Neural cell (in vitro differentiated cells): ENCODE measurements around the gene KCNH6. TPM values are rescaled to one million over a fixed set of nuclear protein-coding genes. Genes with fewer than 3 reads are reported as not detected.

Source experiments
- H2AFZ ChIP-seq: fragments of 200-600, 300-800 bp; sonication (generic), shearing (Covaris generic); 2 replicates; pipeline ENCODE4 v1.6.0; 2014; ENCODE audit warnings: low read depth, mild to moderate bottlenecking, antibody characterized with exemption, low read length, moderate library complexity
- H3F3A ChIP-seq: fragments of 200-600 bp; shearing (Covaris generic); 2 replicates; pipeline ENCODE4 v1.6.1; 2016; ENCODE audit warnings: mild to moderate bottlenecking, moderate library complexity, mixed read lengths, antibody characterized with exemption, low read length; ENCODE audit not compliant: insufficient read depth, poor library complexity, severe bottlenecking
- H3K27ac ChIP-seq: fragments of 200-600, 300-800 bp; sonication (generic), shearing (Covaris generic); 2 replicates; pipeline ENCODE4 v1.5.1; 2014; ENCODE audit warnings: mild to moderate bottlenecking, low read length, moderate library complexity
- H3K27me3 ChIP-seq: fragments of 300-800, 200-600 bp; sonication (generic), shearing (Covaris generic); 2 replicates; pipeline ENCODE4 v1.6.0; 2014; ENCODE audit warnings: mild to moderate bottlenecking, low read depth, low read length, moderate library complexity; ENCODE audit not compliant: insufficient read depth
- H3K36me3 ChIP-seq: fragments of 300-800, 200-600 bp; sonication (generic), shearing (Covaris generic); 2 replicates; pipeline ENCODE4 v1.5.1; 2014; ENCODE audit warnings: mild to moderate bottlenecking, antibody characterized with exemption, low read length, moderate library complexity; ENCODE audit not compliant: insufficient read depth
- H3K4me2 ChIP-seq: fragments of 300-800, 200-600 bp; sonication (generic), shearing (Covaris generic); 2 replicates; pipeline ENCODE4 v1.6.0; 2014; ENCODE audit warnings: mild to moderate bottlenecking, low read length
- H3K4me3 ChIP-seq: fragments of 300-800, 200-600 bp; sonication (generic), shearing (Covaris generic); 2 replicates; pipeline ENCODE4 v1.5.1; 2014; ENCODE audit warnings: mild to moderate bottlenecking, low read length, moderate library complexity
- H3K79me2 ChIP-seq: fragments of 200-600 bp; shearing (Covaris generic); replicated peaks from 2 replicates; pipeline ENCODE4 v1.6.0; 2014; ENCODE audit warnings: mild to moderate bottlenecking, low read length, moderate library complexity; ENCODE audit not compliant: insufficient read depth
- H3K9ac ChIP-seq: fragments of 300-800, 200-600 bp; sonication (generic), shearing (Covaris generic); 2 replicates; pipeline ENCODE4 v1.6.1; 2016; ENCODE audit warnings: mild to moderate bottlenecking, low read length, mixed read lengths
- H3K9me2 ChIP-seq: fragments of 200-600 bp; shearing (Covaris generic); 2 replicates; pipeline ENCODE4 v1.6.1; 2016; ENCODE audit warnings: mild to moderate bottlenecking, low read length, mixed read lengths; ENCODE audit not compliant: insufficient read depth
- H3K9me3 ChIP-seq: fragments of 200-600, 300-800 bp; sonication (generic), shearing (Covaris generic); 2 replicates; pipeline ENCODE4 v1.6.1; 2016; ENCODE audit warnings: mild to moderate bottlenecking, mixed run types, low read length, moderate library complexity, mixed read lengths
- H4K20me1 ChIP-seq: fragments of 200-600 bp; shearing (Covaris generic); 2 replicates; pipeline ENCODE4 v1.6.1; 2016; ENCODE audit warnings: mild to moderate bottlenecking, mixed run types; ENCODE audit not compliant: insufficient read depth
- CTCF ChIP-seq: fragments of 450-650 bp; IDR thresholded peaks from 2 replicates; pipeline ENCODE4 v1.5.1; 2014; ENCODE audit warnings: antibody characterized with exemption, mild to moderate bottlenecking, moderate library complexity; ENCODE audit not compliant: poor library complexity, severe bottlenecking
- POLR2AphosphoS5 ChIP-seq: IDR thresholded peaks from 2 replicates; pipeline ENCODE4 v1.6.1; 2012
- REST ChIP-seq: IDR thresholded peaks from 2 replicates; pipeline ENCODE4 v1.6.1; 2012; ENCODE audit warnings: borderline replicate concordance
- TAF1 ChIP-seq: IDR thresholded peaks from 2 replicates; pipeline ENCODE4 v1.6.1; 2012; ENCODE audit warnings: low read depth
- polyA plus RNA-seq: library from polyadenylated mRNA; depleted of rRNA; stranded (reverse); fragments of >200 nt; gene quantifications from 2 replicates; pipeline ENCODE4 v1.2.3, GENCODE V29; 2014

Gene KCNH6
- polyA plus RNA-seq, 1 donor from 2014 or later, result not detected

- no peaks in the 10 kb centered on the region for H3F3A ChIP-seq
- H3K36me3 ChIP-seq, result no peaks in the 10 kb centered on the region
- H3K27me3 ChIP-seq, result peaks cover 31% of the 10 kb centered on the region
- H4K20me1 ChIP-seq, result no peaks in the 10 kb centered on the region
- TF ChIP-seq REST (no peak), POLR2AphosphoS5 (no peak)
- no peaks in the 10 kb centered on the region for H3K9me3 ChIP-seq
- no peak overlapping the region for H3K4me2 ChIP-seq
- H3K9me2 ChIP-seq, result no peaks in the 10 kb centered on the region
- no peak overlapping the region for H2AFZ ChIP-seq
- no peak overlapping the region for H3K9ac ChIP-seq
- no peak overlapping the region for H3K4me3 ChIP-seq
- no peaks in the 10 kb centered on the region for H3K79me2 ChIP-seq
- H3K27ac ChIP-seq, result no peak overlapping the region
Measured at GRCh38 chr17:63540590-63540989, 17.4 kb downstream of the KCNH6 start.

- Histone ChIP-seq H4K20me1 (no peaks in the 10 kb centered on the region), H3K4me2 (no peak overlapping the region), H3K9me2 (no peaks in the 10 kb centered on the region), H3F3A (no peaks in the 10 kb centered on the region), H3K27ac (no peak overlapping the region), H3K9me3 (no peaks in the 10 kb centered on the region), H3K9ac (no peak overlapping the region), H3K27me3 (peaks cover 27% of the 10 kb centered on the region), H2AFZ (no peak overlapping the region), H3K4me3 (no peak overlapping the region), H3K36me3 (no peaks in the 10 kb centered on the region), H3K79me2 (no peaks in the 10 kb centered on the region)
- TF ChIP-seq CTCF, result no peak
- no peak for TF ChIP-seq TAF1
Measured at GRCh38 chr17:63542218-63542545, 19.0 kb downstream of the KCNH6 start.

- Histone ChIP-seq H3K27ac (no peak overlapping the region), H3K9ac (no peak overlapping the region), H3K79me2 (no peaks in the 10 kb centered on the region), H3K4me2 (no peak overlapping the region), H3K9me3 (no peaks in the 10 kb centered on the region), H4K20me1 (no peaks in the 10 kb centered on the region), H3K36me3 (no peaks in the 10 kb centered on the region), H3F3A (no peaks in the 10 kb centered on the region), H2AFZ (no peak overlapping the region), H3K4me3 (no peak overlapping the region), H3K9me2 (no peaks in the 10 kb centered on the region), H3K27me3 (peaks cover 17% of the 10 kb centered on the region)
- TF ChIP-seq POLR2AphosphoS5 (no peak), TAF1 (no peak)
Measured at GRCh38 chr17:63542942-63543821, 20.0 kb downstream of the KCNH6 start.
